Pancreas (tissue), 10 donors: ENCODE data around the gene NLRP6. TPM values are rescaled to one million over a fixed set of nuclear protein-coding genes. Genes with fewer than 3 reads are reported as not detected.

Experiments used
- ATAC-seq, 4 donors: fragments of 200-7000 bp; cut with Tn5 transposase; one replicate each; pipeline versions ENCODE4 v1.8.0 to v1.9.1; 2020; ENCODE audit warnings: mild to moderate bottlenecking in 4 of 4, moderate library complexity in 4 of 4
- DNase-seq, 6 donors: peaks; one replicate each; pipeline ENCODE4 v3.0.0-alpha.2; 2020
- FAIRE-seq: peaks from 2 replicates; lab custom pipeline; 2012; peaks lifted over from hg19 to GRCh38; lab: Jason Lieb, UNC
- H3K27ac ChIP-seq, 4 donors: fragments of 200-600 bp; sonication (generic); 1 replicate in 3 of 4; 2 replicates in 1 of 4; pipeline versions ENCODE4 v1.5.0 to v1.8.0; 2020
- H3K27me3 ChIP-seq, 4 donors: fragments of 200-600 bp; one replicate each; pipeline ENCODE4 v1.8.0; 2021
- H3K36me3 ChIP-seq, 3 donors: fragments of 200-600 bp; sonication (generic) in 1 of 3; one replicate each; pipeline versions ENCODE4 v1.5.0 to v1.8.0; 2020 to 2021
- H3K4me1 ChIP-seq, 3 donors: fragments of 200-600 bp; one replicate each; pipeline ENCODE4 v1.8.0; 2021
- H3K4me3 ChIP-seq, 4 donors: fragments of 200-600 bp; sonication (generic) in 2 of 4; one replicate each; pipeline versions ENCODE4 v1.5.0 to v1.8.0; 2020 to 2021
- H3K9me3 ChIP-seq, 4 donors: fragments of 200-600 bp; one replicate each; pipeline ENCODE4 v1.8.0; 2021
- WGBS, 2 donors: extraction: QIAGEN DNeasy Blood & Tissue Kit; methylation state at CpG; one replicate each; pipeline ENCODE4 v1.1.7; 2013; 5-methylcytosine and 5-hydroxymethylcytosine counted together
- intact Hi-C, 3 donors: fragments of 100-400 bp; cut with DNase I; formaldehyde crosslinking; loops; one replicate each; pipeline versions ENCODE4 v1.11.1 to v1.14.2; 2022
- polyA plus RNA-seq, 2 donors: library from polyadenylated mRNA; stranded (reverse); fragments of 200-250 nt; gene quantifications; one replicate each; pipeline ENCODE4 v1.2.3, GENCODE V29; 2013
- total RNA-seq, 6 donors: library from RNA; stranded (reverse); fragmentation: NEBNext Ultra II Directional in 4 of 6; extraction: Animal tissue kit (Norgen Biotek cat#: 25700) in 4 of 6; gene quantifications; one replicate each; pipeline versions ENCODE4 v1.2.1 to v1.2.4, GENCODE V29; 2021 to 2023
- TF ChIP-seq, protein P1 (sequence below), 4 donors: fragments of 200-600 bp; sonication (generic) in 3 of 4; IDR thresholded peaks; one replicate each; pipeline versions ENCODE4 v1.5.0 to v1.8.0; 2021; ENCODE audit warnings: antibody characterized with exemption in 4 of 4
- donor health status: healthy with polysubstance abuse.
- donor health status: DM: no; HTN: no; CAD: no; lungs with moderate emphysema.
- donor health status: DM: no; HTN: no; CAD: no.
- donor health status: control.
- donor health status: control.
- donor health status: Bipolar disorder and iron deficiency.
- donor health status: DM: yes; HTN: yes; CAD: no.
- donor health status: DM: no; HTN: no; CAD: no.
- donor health status: DM: no; HTN: no; CAD: no.
- donor health status: DM: yes; HTN: yes; CAD: no.

NLRP6 gene
- total and polyA plus RNA-seq, 8 donors: 0.05 to 0.23 (median 0.19) TPM; not detected in 2

DNA sequence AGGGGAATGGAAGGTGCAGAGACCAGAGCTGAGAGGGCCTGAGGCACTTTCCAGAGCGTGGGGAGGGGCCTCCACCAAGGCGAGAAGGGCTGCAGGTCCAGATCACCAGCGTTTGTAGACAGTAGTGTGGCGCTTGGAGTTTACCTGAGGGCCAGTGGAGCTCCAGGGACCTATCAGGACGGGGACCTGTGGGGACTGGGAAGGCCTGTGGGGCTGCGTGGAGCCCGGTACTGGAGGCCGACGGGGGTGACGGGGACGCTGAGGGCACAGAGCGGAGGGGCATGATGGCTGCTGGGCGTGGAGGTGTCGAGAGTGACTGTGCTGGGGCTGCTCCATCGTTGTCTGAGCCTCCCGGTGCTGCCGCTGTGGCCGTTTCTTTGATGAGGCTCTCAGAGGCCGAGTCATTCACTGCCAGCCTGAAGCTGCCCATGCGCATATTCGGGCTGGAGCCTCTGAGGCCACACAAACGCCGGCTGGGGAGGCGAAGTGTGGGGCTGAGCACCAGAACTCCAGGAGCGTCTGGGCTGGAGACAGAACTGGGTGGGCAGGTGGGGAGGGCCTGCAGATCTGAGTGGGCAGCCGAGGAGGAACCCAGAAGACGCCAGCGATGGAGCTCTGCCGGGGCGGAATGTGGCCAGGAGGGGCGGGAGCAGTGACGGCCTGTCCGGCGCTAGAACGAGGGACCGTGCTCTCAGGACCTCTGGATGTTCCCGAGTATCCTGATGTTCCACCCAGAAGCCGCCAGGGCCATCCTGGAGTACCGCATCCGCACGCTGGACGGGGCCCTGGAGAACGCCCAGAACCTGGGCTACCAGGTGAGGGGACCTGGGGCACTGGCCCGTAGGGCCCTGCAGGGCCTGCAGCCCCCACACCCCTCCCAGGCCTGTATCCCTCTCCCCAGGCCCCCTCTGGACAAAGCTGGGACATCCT, 13.3 kb downstream of the NLRP6 start:
- peak in 4 of 6 donors; percentile 24 to 71 (median 52) for DNase-seq
- 83 to 87% methylated on average over 43 to 44 of the region's 44 CpGs for WGBS, 2 donors

DNA sequence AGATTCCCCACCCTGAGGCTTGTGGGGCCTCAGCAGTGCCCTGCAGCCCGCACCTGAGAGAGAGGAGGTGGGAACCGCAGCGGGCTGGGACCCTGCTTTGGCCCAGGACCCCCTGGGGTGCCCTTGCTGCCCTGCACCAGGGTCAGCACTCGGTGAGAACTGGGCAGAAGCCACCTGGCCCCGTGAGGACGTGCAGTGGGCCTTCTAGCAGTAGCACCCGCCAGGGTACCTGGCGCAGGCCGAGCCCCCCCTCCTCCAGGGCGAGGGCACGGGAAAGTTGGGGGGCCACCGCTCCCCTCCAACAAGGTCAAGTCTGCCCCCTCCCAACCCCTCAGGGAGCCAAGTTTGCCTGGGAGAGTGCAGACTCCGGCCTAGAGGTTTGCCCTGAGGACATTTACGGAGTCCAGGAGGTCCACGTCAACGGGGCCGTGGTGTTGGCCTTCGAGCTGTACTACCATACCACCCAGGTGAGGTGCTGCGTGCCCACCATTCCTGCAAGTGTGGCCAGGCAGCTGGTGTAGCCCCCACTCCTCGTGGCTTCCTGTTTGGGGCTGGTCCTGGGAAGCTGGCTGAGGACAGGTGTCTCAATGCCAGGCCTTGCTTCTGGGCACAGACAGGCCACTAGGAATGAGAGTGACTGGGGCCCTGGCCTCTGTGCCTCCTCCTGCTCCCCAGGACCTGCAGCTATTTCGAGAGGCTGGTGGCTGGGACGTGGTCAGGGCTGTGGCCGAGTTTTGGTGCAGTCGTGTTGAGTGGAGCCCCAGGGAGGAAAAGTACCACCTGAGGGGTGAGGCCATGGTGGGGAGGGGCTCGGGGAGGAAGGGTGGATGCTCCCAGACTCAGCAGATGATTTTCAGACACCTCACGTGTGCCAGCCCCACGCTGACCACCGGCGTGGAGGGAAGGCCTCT, 14.3 kb downstream of the NLRP6 start:
- ATAC-seq (no peak), DNase-seq (peak in 4 of 6 donors; percentile 18 to 77 (median 48)), FAIRE-seq (no peak)
- H3K36me3 ChIP-seq: peaks cover 0 to 37% (median 0%) of the 10 kb centered on the region in 3 donors
- no peak overlapping the region for H3K27ac ChIP-seq
- no peaks in the 10 kb centered on the region for H3K9me3 ChIP-seq
- H3K4me1 ChIP-seq: peaks cover 0 to 6% (median 0%) of the 10 kb centered on the region in 3 donors
- WGBS, 2 donors: 85 to 95% methylated on average over 29 of the region's 29 CpGs
- intact Hi-C loops: no loop called here
- peak overlapping the region in 1 of 4 donors; percentile 91 for H3K4me3 ChIP-seq
- H3K27me3 ChIP-seq: no peaks in the 10 kb centered on the region
- TF ChIP-seq, protein P1, sequence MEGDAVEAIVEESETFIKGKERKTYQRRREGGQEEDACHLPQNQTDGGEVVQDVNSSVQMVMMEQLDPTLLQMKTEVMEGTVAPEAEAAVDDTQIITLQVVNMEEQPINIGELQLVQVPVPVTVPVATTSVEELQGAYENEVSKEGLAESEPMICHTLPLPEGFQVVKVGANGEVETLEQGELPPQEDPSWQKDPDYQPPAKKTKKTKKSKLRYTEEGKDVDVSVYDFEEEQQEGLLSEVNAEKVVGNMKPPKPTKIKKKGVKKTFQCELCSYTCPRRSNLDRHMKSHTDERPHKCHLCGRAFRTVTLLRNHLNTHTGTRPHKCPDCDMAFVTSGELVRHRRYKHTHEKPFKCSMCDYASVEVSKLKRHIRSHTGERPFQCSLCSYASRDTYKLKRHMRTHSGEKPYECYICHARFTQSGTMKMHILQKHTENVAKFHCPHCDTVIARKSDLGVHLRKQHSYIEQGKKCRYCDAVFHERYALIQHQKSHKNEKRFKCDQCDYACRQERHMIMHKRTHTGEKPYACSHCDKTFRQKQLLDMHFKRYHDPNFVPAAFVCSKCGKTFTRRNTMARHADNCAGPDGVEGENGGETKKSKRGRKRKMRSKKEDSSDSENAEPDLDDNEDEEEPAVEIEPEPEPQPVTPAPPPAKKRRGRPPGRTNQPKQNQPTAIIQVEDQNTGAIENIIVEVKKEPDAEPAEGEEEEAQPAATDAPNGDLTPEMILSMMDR (IDR thresholded peaks at IDR 0.05): no peak

More for the DNA sequence above, 13.3 kb downstream of the NLRP6 start:
- Histone ChIP-seq H3K27me3 (no peaks in the 10 kb centered on the region), H3K4me3 (peak overlapping the region in 1 of 4 donors; percentile 91), H3K27ac (no peak overlapping the region), H3K9me3 (no peaks in the 10 kb centered on the region), H3K36me3 (peaks cover 0 to 37% (median 0%) of the 10 kb centered on the region in 3 donors), H3K4me1 (peaks cover 0 to 6% (median 0%) of the 10 kb centered on the region in 3 donors)
- FAIRE-seq (no peak), ATAC-seq (no peak)
- TF ChIP-seq, protein P1 (IDR thresholded peaks at IDR 0.05): no peak
- intact Hi-C loops: no loop called here

DNA sequence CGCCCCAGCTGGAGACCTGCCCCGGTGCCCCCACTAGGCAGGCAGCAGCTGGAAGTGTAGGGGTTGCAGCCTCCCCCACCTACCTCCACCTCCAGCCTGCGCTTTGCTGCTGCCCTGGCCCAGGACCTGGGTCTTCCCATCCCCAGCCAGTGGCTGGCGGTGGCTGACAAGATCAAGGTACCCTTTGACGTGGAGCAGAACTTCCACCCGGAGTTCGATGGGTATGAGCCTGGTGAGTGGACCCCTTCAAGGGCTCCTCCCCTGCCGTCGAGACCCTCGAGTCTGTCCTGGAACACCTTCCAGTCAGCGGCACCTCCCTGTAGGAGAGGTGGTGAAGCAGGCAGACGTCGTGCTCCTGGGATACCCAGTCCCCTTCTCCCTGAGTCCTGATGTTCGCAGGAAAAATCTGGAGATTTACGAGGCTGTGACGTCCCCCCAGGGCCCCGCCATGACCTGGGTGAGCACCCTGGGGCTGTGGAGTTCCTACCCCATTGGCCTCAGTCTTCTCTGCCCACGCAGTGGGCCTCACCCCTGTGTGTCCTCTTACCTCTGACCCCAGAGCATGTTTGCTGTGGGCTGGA, 15.2 kb downstream of the NLRP6 start:
- no peak overlapping the region for H3K27ac ChIP-seq
- peaks cover 0 to 37% (median 0%) of the 10 kb centered on the region in 3 donors for H3K36me3 ChIP-seq
- intact Hi-C loops: no loop called here
- TF ChIP-seq, protein P1 (IDR thresholded peaks at IDR 0.05): no peak
- ATAC-seq (no peak), DNase-seq (peak in 3 of 6 donors; percentile 7 to 58 (median 37)), FAIRE-seq (no peak)
- WGBS, 2 donors: 86 to 90% methylated on average over 18 of the region's 18 CpGs
- H3K4me3 ChIP-seq: no peak overlapping the region
- H3K27me3 ChIP-seq: no peaks in the 10 kb centered on the region
- H3K9me3 ChIP-seq: no peaks in the 10 kb centered on the region
- peaks cover 0 to 6% (median 0%) of the 10 kb centered on the region in 3 donors for H3K4me1 ChIP-seq

DNA sequence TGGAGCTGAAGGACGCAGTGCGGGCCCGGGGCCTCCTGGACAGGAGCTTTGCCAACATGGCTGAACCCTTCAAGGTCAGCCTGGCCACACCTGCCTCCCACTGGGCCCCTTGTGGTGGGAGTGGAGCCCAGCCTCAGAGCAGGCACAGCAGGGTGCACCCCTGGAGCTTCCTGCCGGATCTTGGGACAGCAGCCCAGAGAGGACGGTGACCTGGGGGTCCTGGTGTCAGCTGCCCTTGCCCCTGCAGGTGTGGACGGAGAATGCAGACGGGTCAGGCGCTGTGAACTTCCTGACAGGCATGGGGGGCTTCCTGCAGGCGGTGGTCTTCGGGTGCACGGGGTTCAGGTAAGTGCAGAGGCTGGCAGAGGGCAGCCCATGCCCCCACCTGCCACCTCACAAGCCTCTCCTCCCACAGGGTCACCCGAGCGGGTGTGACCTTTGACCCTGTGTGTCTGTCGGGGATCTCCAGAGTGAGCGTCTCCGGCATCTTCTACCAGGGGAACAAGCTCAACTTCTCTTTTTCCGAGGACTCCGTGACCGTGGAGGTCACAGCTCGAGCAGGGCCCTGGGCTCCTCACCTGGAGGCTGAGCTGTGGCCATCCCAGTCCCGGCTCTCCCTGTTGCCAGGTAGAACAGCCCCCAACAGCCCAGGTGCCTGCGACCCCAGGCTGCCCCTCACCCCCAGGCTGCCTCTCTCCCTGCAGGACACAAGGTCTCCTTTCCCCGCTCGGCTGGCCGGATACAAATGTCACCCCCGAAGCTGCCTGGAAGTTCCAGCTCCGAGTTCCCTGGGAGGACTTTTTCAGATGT, 15.8 kb downstream of the NLRP6 start:
- 80 to 83% methylated on average over 27 of the region's 27 CpGs for WGBS, 2 donors
- Histone ChIP-seq H3K27ac (no peak overlapping the region), H3K9me3 (no peaks in the 10 kb centered on the region), H3K4me1 (peaks cover 0 to 6% (median 0%) of the 10 kb centered on the region in 3 donors), H3K4me3 (no peak overlapping the region), H3K36me3 (peaks cover 0 to 37% (median 0%) of the 10 kb centered on the region in 3 donors), H3K27me3 (no peaks in the 10 kb centered on the region)
- FAIRE-seq (no peak), DNase-seq (peak in 4 of 6 donors; percentile 26 to 73 (median 48)), ATAC-seq (no peak)
- TF ChIP-seq, protein P1 (IDR thresholded peaks at IDR 0.05): no peak
- intact Hi-C loops: no loop called here
